Measurements from ENCODE around the gene RFX5.

DNA sequence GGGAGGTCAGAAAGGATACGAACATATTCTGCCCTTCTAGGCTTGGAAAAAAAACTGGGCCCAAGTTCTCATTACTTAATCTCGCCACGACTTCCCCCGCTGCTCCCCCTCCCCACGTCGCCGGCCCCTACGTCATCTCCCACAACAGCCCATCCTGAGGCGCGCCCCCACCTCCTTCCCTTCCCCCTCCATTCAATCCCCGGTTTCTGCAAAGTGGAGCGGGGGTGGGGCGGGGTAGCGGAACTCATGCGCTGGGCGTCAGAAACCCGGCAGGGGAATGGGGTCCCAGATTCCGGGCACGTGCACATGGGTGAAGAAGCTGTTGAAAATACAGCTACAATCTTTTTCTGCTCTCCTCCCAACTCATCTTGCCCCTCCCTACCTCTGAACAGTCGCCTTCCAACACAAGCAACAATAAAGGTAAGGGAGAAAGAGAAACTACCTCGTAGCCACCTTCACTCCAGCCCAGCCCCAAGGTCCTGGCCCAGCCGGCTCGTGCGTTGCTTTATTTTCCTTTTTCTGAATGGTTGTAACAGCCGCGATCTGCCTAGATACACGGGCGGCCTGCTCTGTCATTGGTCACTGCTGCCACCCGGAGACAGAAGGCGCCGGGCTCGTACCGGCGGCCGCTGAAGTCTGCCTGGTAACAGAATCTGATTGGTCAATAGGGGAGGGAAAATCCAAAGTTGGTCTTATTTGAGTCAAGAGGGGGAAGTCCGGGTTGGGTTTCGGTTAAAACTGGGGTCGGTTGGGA is at the start of gene RFX5:
- TF ChIP-seq SUZ12 (IDR thresholded peaks at IDR 0.05; ENCODE audit: extremely low read depth, insufficient read depth, insufficient read length) (no peak), YY1 (IDR thresholded peaks at IDR 0.05; ENCODE audit: insufficient read depth, insufficient read length) (no peak)
